Caco-2 (cell line): ENCODE results near the gene SPECC1L. TPM values are rescaled to one million over a fixed set of nuclear protein-coding genes. Genes with fewer than 3 reads are reported as not detected.

Source experiments
- BruUV-seq: library from RNA; stranded (reverse); fragments of 400-500 nt; replicated peaks from 2 replicates; lab custom pipeline; 2021; lab: Mats Ljungman, UMichigan
- CTCF ChIA-PET: fragments of 300-600 bp; sonication (Branson Sonifier 250); formaldehyde crosslinking; loops from one replicate; lab custom pipeline; 2022; ENCODE audit warnings: antibody characterized with exemption; lab: Charles Lee
- POLR2A ChIA-PET: fragments of 300-600 bp; sonication (Branson Sonifier 250); formaldehyde crosslinking; loops from one replicate; lab custom pipeline; 2022; ENCODE audit warnings: antibody characterized with exemption; lab: Charles Lee
- DNase-seq, 2 experiments: peaks; one replicate each; pipeline versions ENCODE4 v3.0.0 to v3.0.0-alpha.2; 2020 to 2022
- H3K27me3 ChIP-seq: replicated peaks from 2 replicates; pipeline ENCODE4 v1.6.0; 2011; ENCODE audit warnings: low read length; ENCODE audit not compliant: control insufficient read depth, insufficient read depth
- H3K36me3 ChIP-seq: 2 replicates; pipeline ENCODE4 v1.5.1; 2011; ENCODE audit warnings: low read length; ENCODE audit not compliant: control insufficient read depth, insufficient read depth
- H3K4me1 ChIP-seq: fragments of 250-450 bp; sonication (Bioruptor Pico); 2 replicates; pipeline ENCODE4 v1.5.1; 2020; ENCODE audit warnings: mild to moderate bottlenecking
- H3K4me3 ChIP-seq: 2 replicates; pipeline ENCODE4 v1.5.1; 2011; ENCODE audit warnings: low read depth, mild to moderate bottlenecking, control low read depth, low read length
- H3K9me3 ChIP-seq: fragments of 250-450 bp; sonication (Bioruptor Pico); 2 replicates; pipeline ENCODE4 v1.5.1; 2020; ENCODE audit warnings: mild to moderate bottlenecking, moderate library complexity
- H3K27ac Mint-ChIP-seq: one replicate; pipeline ENCODE4 v1.8.0; 2022; ENCODE audit warnings: mixed read lengths; ENCODE audit not compliant: unreplicated experiment
- H3K27me3 Mint-ChIP-seq: one replicate; pipeline ENCODE4 v1.8.0; 2022; ENCODE audit warnings: mixed read lengths; ENCODE audit not compliant: insufficient read depth, unreplicated experiment
- H3K36me3 Mint-ChIP-seq: one replicate; pipeline ENCODE4 v1.8.0; 2022; ENCODE audit warnings: mild to moderate bottlenecking, mixed read lengths; ENCODE audit not compliant: insufficient read depth, unreplicated experiment
- H3K4me1 Mint-ChIP-seq: one replicate; pipeline ENCODE4 v1.8.0; 2022; ENCODE audit warnings: low read depth, mixed read lengths; ENCODE audit not compliant: unreplicated experiment
- H3K4me3 Mint-ChIP-seq: one replicate; pipeline ENCODE4 v1.8.0; 2022; ENCODE audit warnings: mild to moderate bottlenecking, moderate library complexity, mixed read lengths; ENCODE audit not compliant: unreplicated experiment
- H3K9me3 Mint-ChIP-seq: one replicate; pipeline ENCODE4 v1.8.0; 2022; ENCODE audit warnings: mixed read lengths; ENCODE audit not compliant: unreplicated experiment
- CTCF ChIP-seq, 2 experiments: fragments of 200-600 bp in 1 of 2; IDR thresholded peaks; 1 replicate in 1 of 2; 2 replicates in 1 of 2; pipeline versions ENCODE4 v1.5.1 to v1.8.0; 2011 to 2022; ENCODE audit warnings: antibody characterized with exemption in 1 of 2, control low read depth in 1 of 2, inconsistent platforms in 1 of 2, low read depth in 1 of 2, low read length in 1 of 2, mild to moderate bottlenecking in 1 of 2, moderate library complexity in 1 of 2; ENCODE audit not compliant: insufficient read depth in 1 of 2, severe bottlenecking in 1 of 2, unreplicated experiment in 1 of 2
- intact Hi-C: fragments of 100-400 bp; cut with micrococcal nuclease; formaldehyde crosslinking; loops from one replicate; pipeline ENCODE4 v1.10.0; 2022; ENCODE audit not compliant: unreplicated experiment
- total RNA-seq: library from RNA; stranded (reverse); gene quantifications from 2 replicates; pipeline ENCODE4 v1.2.3, GENCODE V29; 2022

SPECC1L gene
- total RNA-seq, 1 experiment from 2014 or later, result 72.8 TPM

GRCh38 chr22:24423519-24424000 is 152.9 kb downstream of the SPECC1L start:
- peak in 1 of 2 experiments; percentile 81 for DNase-seq
- Mint-ChIP-seq H3K36me3 (peaks cover 54% of the 10 kb centered on the region), H3K4me3 (peak overlapping the region; percentile 62), H3K27me3 (no peaks in the 10 kb centered on the region), H3K4me1 (peaks cover 18% of the 10 kb centered on the region), H3K27ac (no peak overlapping the region), H3K9me3 (no peaks in the 10 kb centered on the region)
- H3K4me1 ChIP-seq, result peaks cover 13% of the 10 kb centered on the region
- BruUV-seq, result no TSS peak
- ChIA-PET CTCF (interaction anchor here (0.5 to 6.1 kb wide), 4 partner anchors 37 to 100 kb away, joined by 3 to 51 read pairs (median 5); no protein-coding TSS in a partner anchor), POLR2A (no interaction called here)
- H3K9me3 ChIP-seq, result no peaks in the 10 kb centered on the region
- H3K4me3 ChIP-seq, result peak overlapping the region; percentile 68
- TF ChIP-seq CTCF (IDR thresholded peaks at IDR 0.05; ENCODE audit: insufficient read depth in 1 of 2, low read depth in 1 of 2, low read length in 1 of 2, severe bottlenecking in 1 of 2, unreplicated experiment in 1 of 2), result peak; percentile 51 to 93
- no peaks in the 10 kb centered on the region for H3K36me3 ChIP-seq
- no peaks in the 10 kb centered on the region for H3K27me3 ChIP-seq
- intact Hi-C loops, result no loop called here

GRCh38 chr22:24424001-24424900 is 153.6 kb downstream of the SPECC1L start:
- Histone ChIP-seq H3K36me3 (no peaks in the 10 kb centered on the region), H3K4me3 (peak overlapping the region; percentile 68), H3K27me3 (no peaks in the 10 kb centered on the region), H3K9me3 (no peaks in the 10 kb centered on the region), H3K4me1 (peaks cover 13% of the 10 kb centered on the region)
- no peaks in the 10 kb centered on the region for H3K9me3 Mint-ChIP-seq
- ChIA-PET CTCF (interaction anchor here (0.5 to 6.1 kb wide), 3 partner anchors 36 to 98 kb away, joined by 3 to 51 read pairs (median 4); no protein-coding TSS in a partner anchor), POLR2A (no interaction called here)
- peaks cover 18% of the 10 kb centered on the region for H3K4me1 Mint-ChIP-seq
- H3K36me3 Mint-ChIP-seq, result peaks cover 58% of the 10 kb centered on the region
- H3K27ac Mint-ChIP-seq, result no peak overlapping the region
- no peaks in the 10 kb centered on the region for H3K27me3 Mint-ChIP-seq
- intact Hi-C loops, result no loop called here
- no peak for TF ChIP-seq CTCF (IDR thresholded peaks at IDR 0.05; ENCODE audit: insufficient read depth in 1 of 2, low read depth in 1 of 2, low read length in 1 of 2, severe bottlenecking in 1 of 2, unreplicated experiment in 1 of 2)
- H3K4me3 Mint-ChIP-seq, result peak overlapping the region; percentile 62
- no TSS peak for BruUV-seq
- peak in 1 of 2 experiments; percentile 47 for DNase-seq

GRCh38 chr22:24424901-24425775 is 154.5 kb downstream of the SPECC1L start:
- no peak for DNase-seq
- Histone ChIP-seq H3K27me3 (no peaks in the 10 kb centered on the region), H3K36me3 (no peaks in the 10 kb centered on the region), H3K4me3 (no peak overlapping the region), H3K9me3 (no peaks in the 10 kb centered on the region), H3K4me1 (peaks cover 5% of the 10 kb centered on the region)
- Mint-ChIP-seq H3K27ac (peak overlapping the region; percentile 75), H3K4me3 (peak overlapping the region; percentile 62), H3K27me3 (no peaks in the 10 kb centered on the region), H3K9me3 (no peaks in the 10 kb centered on the region), H3K4me1 (peaks cover 13% of the 10 kb centered on the region), H3K36me3 (peaks cover 56% of the 10 kb centered on the region)
- ChIA-PET CTCF (interaction anchor here (0.6 to 1.0 kb wide), 2 partner anchors 10 to 96 kb away, joined by 3 to 8 read pairs; no protein-coding TSS in a partner anchor), POLR2A (no interaction called here)
- no TSS peak for BruUV-seq
- intact Hi-C loops, result no loop called here
- no peak for TF ChIP-seq CTCF (IDR thresholded peaks at IDR 0.05; ENCODE audit: insufficient read depth in 1 of 2, low read depth in 1 of 2, low read length in 1 of 2, severe bottlenecking in 1 of 2, unreplicated experiment in 1 of 2)
